Activated CD4-positive, alpha-beta T cell treated with anti-CD3 and anti-CD28 coated beads, Interleukin-2, amount 50 U/mL, for 24 hours (primary cell): Measurements from ENCODE around the gene C2CD3.
"Not testable (repeated sequence)": the region's sequence is repeated elsewhere in the genome, so short reads cannot be mapped to it uniquely, and the experiment has no call there.

ENCODE experiments used
- DNase-seq, 2 donors: peaks; one replicate each; pipeline ENCODE4 v3.0.0-alpha.2; 2020; ENCODE audit warnings: low read depth in 1 of 2, low spot score in 1 of 2

C2CD3 gene

GRCh38 chr11:74168838-74169237 is 2.0 kb downstream of the C2CD3 start:
- no peak for DNase-seq

- DNase-seq, result no peak
Measured at GRCh38 chr11:74162681-74163467, 7.9 kb downstream of the C2CD3 start.

- DNase-seq, result no peak
Measured at GRCh38 chr11:74159642-74160041, 11.2 kb downstream of the C2CD3 start.

- DNase-seq, result no peak
Measured at GRCh38 chr11:74157169-74157568, 13.6 kb downstream of the C2CD3 start.

- no peak for DNase-seq
Measured at GRCh38 chr11:74154620-74155281, 16.1 kb downstream of the C2CD3 start.

- DNase-seq, result no peak
Measured at GRCh38 chr11:74153224-74153623, 17.6 kb downstream of the C2CD3 start.

- no peak for DNase-seq
Measured at GRCh38 chr11:74147199-74147929, 23.4 kb downstream of the C2CD3 start.

- no peak for DNase-seq
Measured at GRCh38 chr11:74144592-74144991, 26.2 kb downstream of the C2CD3 start.

- no peak for DNase-seq
Measured at GRCh38 chr11:74142624-74143023, 28.2 kb downstream of the C2CD3 start.

- no peak for DNase-seq
Measured at GRCh38 chr11:74141908-74142307, 28.9 kb downstream of the C2CD3 start.

- no peak for DNase-seq
Measured at GRCh38 chr11:74141241-74141695, 29.5 kb downstream of the C2CD3 start.

GRCh38 chr11:74139919-74140431 is 30.8 kb downstream of the C2CD3 start:
- DNase-seq, result not testable (repeated sequence)

- no peak for DNase-seq
Measured at GRCh38 chr11:74139151-74139918, 31.5 kb downstream of the C2CD3 start.

GRCh38 chr11:74138572-74138971 is 32.2 kb downstream of the C2CD3 start:
- no peak for DNase-seq

GRCh38 chr11:74138021-74138420 is 32.8 kb downstream of the C2CD3 start:
- DNase-seq, result no peak

- no peak for DNase-seq
Measured at GRCh38 chr11:74135127-74135840, 35.5 kb downstream of the C2CD3 start.

GRCh38 chr11:74134661-74135060 is 36.1 kb downstream of the C2CD3 start:
- no peak for DNase-seq

GRCh38 chr11:74133436-74133835 is 37.4 kb downstream of the C2CD3 start:
- no peak for DNase-seq

GRCh38 chr11:74132833-74133232 is 38.0 kb downstream of the C2CD3 start:
- DNase-seq, result no peak

GRCh38 chr11:74129121-74129520 is 41.7 kb downstream of the C2CD3 start:
- DNase-seq, result not testable (repeated sequence)
